Natural killer cell (primary cell): ENCODE results near the gene UBE2I. TPM values are rescaled to one million over a fixed set of nuclear protein-coding genes. Genes with fewer than 3 reads are reported as not detected.
"Not testable (repeated sequence)": the region's sequence is repeated elsewhere in the genome, so short reads cannot be mapped to it uniquely, and the experiment has no call there.

Source experiments
- ATAC-seq, 3 donors: fragments of 150-1000 bp in 2 of 3; fragments of 200-7000 bp in 1 of 3; cut with Tn5 transposase; 1 replicate in 1 of 3; 2 replicates in 2 of 3; pipeline ENCODE4 v1.10.0; 2021; ENCODE audit warnings: mild to moderate bottlenecking in 2 of 3, moderate library complexity in 2 of 3
- DNase-seq, 2 donors: peaks; one replicate each; pipeline versions ENCODE4 v3.0.0 to v3.0.0-alpha.2; 2013 to 2021; ENCODE audit warnings: mixed read lengths in 1 of 2
- H3K27ac ChIP-seq: one replicate; pipeline ENCODE4 v1.5.1; 2013; ENCODE audit warnings: mild to moderate bottlenecking, low read length
- H3K27me3 ChIP-seq: one replicate; pipeline ENCODE4 v1.6.1; 2013; ENCODE audit warnings: low read length; ENCODE audit not compliant: control insufficient read depth, insufficient read depth
- H3K36me3 ChIP-seq: one replicate; pipeline ENCODE4 v1.6.1; 2013; ENCODE audit warnings: low read length; ENCODE audit not compliant: control insufficient read depth, insufficient read depth
- H3K4me1 ChIP-seq: one replicate; pipeline ENCODE4 v1.6.1; 2013; ENCODE audit warnings: low read length; ENCODE audit not compliant: control insufficient read depth, insufficient read depth
- H3K4me3 ChIP-seq: one replicate; pipeline ENCODE4 v1.5.1; 2013; ENCODE audit warnings: low read length
- H3K9me3 ChIP-seq: one replicate; pipeline ENCODE4 v1.6.1; 2013; ENCODE audit warnings: low read length; ENCODE audit not compliant: control insufficient read depth, insufficient read depth
- H3K27ac Mint-ChIP-seq, 2 donors: one replicate each; pipeline ENCODE4 v1.8.0; 2022; ENCODE audit warnings: mild to moderate bottlenecking in 2 of 2, mixed read lengths in 2 of 2, moderate library complexity in 1 of 2
- H3K27me3 Mint-ChIP-seq, 2 donors: one replicate each; pipeline ENCODE4 v1.8.0; 2022; ENCODE audit warnings: low read depth in 2 of 2, mixed read lengths in 2 of 2
- H3K36me3 Mint-ChIP-seq: one replicate; pipeline ENCODE4 v1.8.0; 2022; ENCODE audit warnings: mixed read lengths
- H3K4me1 Mint-ChIP-seq, 2 donors: one replicate each; pipeline ENCODE4 v1.8.0; 2022; ENCODE audit warnings: mixed read lengths in 2 of 2
- H3K4me3 Mint-ChIP-seq: one replicate; pipeline ENCODE4 v1.8.0; 2022; ENCODE audit warnings: mild to moderate bottlenecking, moderate library complexity, mixed read lengths
- H3K9me3 Mint-ChIP-seq, 2 donors: one replicate each; pipeline ENCODE4 v1.8.0; 2022; ENCODE audit warnings: mixed read lengths in 2 of 2
- WGBS: methylation state at CpG from one replicate; pipeline ENCODE4 v1.1.7; 2013; ENCODE audit warnings: missing lambda C conversion rate; ENCODE audit not compliant: insufficient coverage; 5-methylcytosine and 5-hydroxymethylcytosine counted together
- intact Hi-C: fragments of 100-400 bp; cut with micrococcal nuclease; formaldehyde crosslinking; loops from one replicate; pipeline ENCODE4 v1.14.2; 2022
- total RNA-seq, 4 donors: library from RNA; stranded (reverse); fragments of 120-200 nt in 1 of 4; gene quantifications; one replicate each; pipeline versions ENCODE4 v1.2.3 to v1.2.4, GENCODE V29; 2013 to 2022
- TF ChIP-seq, protein P1 (sequence below): fragments of 200-600 bp; IDR thresholded peaks from one replicate; pipeline ENCODE4 v1.8.0; 2022; ENCODE audit warnings: antibody characterized with exemption

UBE2I gene
- total RNA-seq, 3 donors from 2014 or later (not counting 1 experiment from before 2014, with no cell fraction given), result 367 to 412 (median 383) TPM

DNA sequence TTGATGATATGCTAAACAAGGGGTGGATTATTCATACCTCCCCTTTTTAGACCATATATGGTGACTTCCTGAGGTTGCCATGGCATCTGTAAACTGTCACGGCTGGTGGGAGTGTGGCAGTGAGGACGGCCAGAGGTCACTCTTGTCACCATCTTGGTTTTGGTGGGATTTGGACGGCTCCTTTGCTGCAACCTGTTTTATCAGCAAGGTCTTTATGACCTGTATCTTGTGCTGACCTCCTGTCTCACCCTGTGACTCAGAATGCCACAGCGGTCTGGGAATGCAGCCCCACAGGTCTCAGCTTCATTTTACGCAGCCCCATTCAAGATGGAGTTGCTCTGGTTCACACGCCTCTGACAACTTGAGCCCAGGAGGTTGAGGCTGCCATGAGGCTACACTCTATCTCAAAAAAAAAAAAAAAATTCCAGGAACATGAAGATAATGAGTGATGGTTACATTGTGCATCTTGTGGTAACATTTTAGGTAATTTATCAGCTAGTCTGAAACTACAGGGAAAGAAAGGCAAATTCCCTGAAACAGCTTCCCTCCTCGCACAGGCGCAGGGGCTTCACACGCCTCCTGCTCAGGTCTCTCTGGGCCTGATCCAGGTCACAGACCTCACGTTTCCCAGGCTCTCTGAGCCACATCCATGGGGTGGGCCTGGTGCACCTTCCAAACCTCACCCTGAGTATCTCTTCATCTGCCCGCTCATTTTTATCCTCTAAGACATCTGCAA is 15.3 kb upstream of the UBE2I start:
- H3K4me1 ChIP-seq, result peaks cover 5% of the 10 kb centered on the region
- TF ChIP-seq, protein P1, sequence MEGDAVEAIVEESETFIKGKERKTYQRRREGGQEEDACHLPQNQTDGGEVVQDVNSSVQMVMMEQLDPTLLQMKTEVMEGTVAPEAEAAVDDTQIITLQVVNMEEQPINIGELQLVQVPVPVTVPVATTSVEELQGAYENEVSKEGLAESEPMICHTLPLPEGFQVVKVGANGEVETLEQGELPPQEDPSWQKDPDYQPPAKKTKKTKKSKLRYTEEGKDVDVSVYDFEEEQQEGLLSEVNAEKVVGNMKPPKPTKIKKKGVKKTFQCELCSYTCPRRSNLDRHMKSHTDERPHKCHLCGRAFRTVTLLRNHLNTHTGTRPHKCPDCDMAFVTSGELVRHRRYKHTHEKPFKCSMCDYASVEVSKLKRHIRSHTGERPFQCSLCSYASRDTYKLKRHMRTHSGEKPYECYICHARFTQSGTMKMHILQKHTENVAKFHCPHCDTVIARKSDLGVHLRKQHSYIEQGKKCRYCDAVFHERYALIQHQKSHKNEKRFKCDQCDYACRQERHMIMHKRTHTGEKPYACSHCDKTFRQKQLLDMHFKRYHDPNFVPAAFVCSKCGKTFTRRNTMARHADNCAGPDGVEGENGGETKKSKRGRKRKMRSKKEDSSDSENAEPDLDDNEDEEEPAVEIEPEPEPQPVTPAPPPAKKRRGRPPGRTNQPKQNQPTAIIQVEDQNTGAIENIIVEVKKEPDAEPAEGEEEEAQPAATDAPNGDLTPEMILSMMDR, result no peak
- H3K4me3 ChIP-seq, result no peak overlapping the region
- ATAC-seq (no peak), DNase-seq (no peak)
- H3K27ac ChIP-seq, result no peak overlapping the region
- Mint-ChIP-seq H3K27ac (no peak overlapping the region), H3K36me3 (no peaks in the 10 kb centered on the region), H3K4me3 (no peak overlapping the region), H3K27me3 (peaks cover 30 to 33% of the 10 kb centered on the region in 2 donors), H3K4me1 (peaks cover 0 to 4% of the 10 kb centered on the region in 2 donors), H3K9me3 (no peaks in the 10 kb centered on the region)
- H3K36me3 ChIP-seq, result no peaks in the 10 kb centered on the region
- H3K9me3 ChIP-seq, result no peaks in the 10 kb centered on the region
- H3K27me3 ChIP-seq, result peaks cover 5% of the 10 kb centered on the region
- 75% methylated on average over 11 of the region's 11 CpGs for WGBS
- intact Hi-C loops, result no loop called here

DNA sequence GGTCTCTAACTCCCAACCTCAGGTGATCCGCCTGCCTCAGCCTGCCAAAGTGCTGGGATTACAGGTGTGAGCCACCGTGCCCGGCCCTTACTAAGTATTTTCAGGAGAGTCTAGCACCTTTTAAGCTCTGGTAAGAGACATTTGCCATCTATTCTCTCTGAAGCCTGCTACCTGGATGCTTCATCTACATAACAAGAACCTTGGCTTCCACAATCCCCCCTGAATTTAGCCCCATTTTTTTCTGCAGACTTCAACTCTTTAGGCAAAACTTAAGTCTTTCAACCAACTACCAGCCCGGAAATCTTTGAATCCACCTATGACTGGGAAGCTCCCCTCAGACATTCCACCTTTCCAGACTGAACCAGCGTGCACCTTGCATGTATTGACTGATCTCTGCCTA is 14.0 kb upstream of the UBE2I start:
- H3K27me3 Mint-ChIP-seq, result peaks cover 29 to 30% of the 10 kb centered on the region in 2 donors
- H3K27ac Mint-ChIP-seq, result no peak overlapping the region
- peaks cover under 1% of the 10 kb centered on the region for H3K4me1 ChIP-seq
- no peaks in the 10 kb centered on the region for H3K9me3 Mint-ChIP-seq
- TF ChIP-seq, protein P1, result no peak
- no peak overlapping the region for H3K4me3 ChIP-seq
- no peak overlapping the region for H3K4me3 Mint-ChIP-seq
- H3K36me3 ChIP-seq, result no peaks in the 10 kb centered on the region
- 86% methylated on average over 5 of the region's 5 CpGs for WGBS
- no peak overlapping the region for H3K27ac ChIP-seq
- intact Hi-C loops, result no loop called here
- ATAC-seq (no peak), DNase-seq (no peak)
- H3K9me3 ChIP-seq, result no peaks in the 10 kb centered on the region
- H3K4me1 Mint-ChIP-seq, result peaks cover 0 to 4% of the 10 kb centered on the region in 2 donors
- H3K27me3 ChIP-seq, result peaks cover 2% of the 10 kb centered on the region
- no peaks in the 10 kb centered on the region for H3K36me3 Mint-ChIP-seq

DNA sequence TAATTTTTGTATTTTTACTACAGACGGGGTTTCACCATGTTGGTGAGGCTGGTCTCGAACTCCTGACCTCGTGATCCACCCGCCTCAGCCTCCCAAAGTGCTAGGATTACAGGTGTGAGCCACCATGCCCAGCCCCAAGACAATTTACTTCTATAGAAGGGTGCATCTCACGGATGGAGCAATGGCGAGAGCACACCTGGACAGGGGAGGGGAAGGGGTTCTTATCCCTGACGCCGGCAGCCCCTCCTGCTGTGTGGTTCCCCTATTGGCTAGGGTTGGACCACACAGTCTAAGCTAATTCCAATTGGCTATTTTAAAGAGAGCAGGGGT is 12.8 kb upstream of the UBE2I start:
- H3K9me3 ChIP-seq, DNase-seq, H3K27me3 ChIP-seq, H3K4me3 ChIP-seq, intact Hi-C loops, H3K36me3 ChIP-seq, H3K36me3 Mint-ChIP-seq, H3K9me3 Mint-ChIP-seq, ATAC-seq, H3K4me3 Mint-ChIP-seq, H3K27ac ChIP-seq, H3K4me1 Mint-ChIP-seq, H3K27ac Mint-ChIP-seq: not testable (repeated sequence)
- H3K27me3 Mint-ChIP-seq, result peaks cover 26% of the 10 kb centered on the region in 2 donors
- 86% methylated on average over 8 of the region's 8 CpGs for WGBS
- peaks cover 10% of the 10 kb centered on the region for H3K4me1 ChIP-seq

- peaks cover 4 to 12% of the 10 kb centered on the region in 2 donors for H3K4me1 Mint-ChIP-seq
- Histone ChIP-seq H3K36me3 (no peaks in the 10 kb centered on the region), H3K4me3 (no peak overlapping the region), H3K9me3 (no peaks in the 10 kb centered on the region), H3K4me1 (peaks cover 10% of the 10 kb centered on the region), H3K27me3 (peaks cover 5% of the 10 kb centered on the region), H3K27ac (no peak overlapping the region)
- peaks cover 22% of the 10 kb centered on the region in 2 donors for H3K27me3 Mint-ChIP-seq
- ATAC-seq, result no peak
- no peak overlapping the region for H3K4me3 Mint-ChIP-seq
- H3K36me3 Mint-ChIP-seq, result no peaks in the 10 kb centered on the region
- H3K9me3 Mint-ChIP-seq, result no peaks in the 10 kb centered on the region
- intact Hi-C loops, result no loop called here
- 37% methylated on average over 5 of the region's 6 CpGs for WGBS
- TF ChIP-seq, protein P1, result no peak
- H3K27ac Mint-ChIP-seq, result no peak overlapping the region
- DNase-seq, result no peak
Measured at GRCh38 chr16:1297018-1297696, 12.3 kb upstream of the UBE2I start.
